Rectal smooth muscle tissue (tissue), 1 donor: ENCODE results near the gene UNC79.

ENCODE experiments used
- H3K27ac ChIP-seq: one replicate; pipeline ENCODE4 v1.7.0; 2013; ENCODE audit warnings: low read depth, low read length, inconsistent platforms
- H3K27me3 ChIP-seq: one replicate; pipeline ENCODE4 v1.7.0; 2013; ENCODE audit warnings: low read length; ENCODE audit not compliant: control insufficient read depth, insufficient read depth
- H3K36me3 ChIP-seq: one replicate; pipeline ENCODE4 v1.7.0; 2013; ENCODE audit warnings: low read length; ENCODE audit not compliant: control insufficient read depth, insufficient read depth
- H3K4me1 ChIP-seq: one replicate; pipeline ENCODE4 v1.7.0; 2013; ENCODE audit warnings: low read length; ENCODE audit not compliant: control insufficient read depth, insufficient read depth
- H3K4me3 ChIP-seq: one replicate; pipeline ENCODE4 v1.7.0; 2013; ENCODE audit warnings: low read length
- H3K9ac ChIP-seq: one replicate; pipeline ENCODE4 v1.7.0; 2013; ENCODE audit warnings: low read length

The UNC79 gene

DNA sequence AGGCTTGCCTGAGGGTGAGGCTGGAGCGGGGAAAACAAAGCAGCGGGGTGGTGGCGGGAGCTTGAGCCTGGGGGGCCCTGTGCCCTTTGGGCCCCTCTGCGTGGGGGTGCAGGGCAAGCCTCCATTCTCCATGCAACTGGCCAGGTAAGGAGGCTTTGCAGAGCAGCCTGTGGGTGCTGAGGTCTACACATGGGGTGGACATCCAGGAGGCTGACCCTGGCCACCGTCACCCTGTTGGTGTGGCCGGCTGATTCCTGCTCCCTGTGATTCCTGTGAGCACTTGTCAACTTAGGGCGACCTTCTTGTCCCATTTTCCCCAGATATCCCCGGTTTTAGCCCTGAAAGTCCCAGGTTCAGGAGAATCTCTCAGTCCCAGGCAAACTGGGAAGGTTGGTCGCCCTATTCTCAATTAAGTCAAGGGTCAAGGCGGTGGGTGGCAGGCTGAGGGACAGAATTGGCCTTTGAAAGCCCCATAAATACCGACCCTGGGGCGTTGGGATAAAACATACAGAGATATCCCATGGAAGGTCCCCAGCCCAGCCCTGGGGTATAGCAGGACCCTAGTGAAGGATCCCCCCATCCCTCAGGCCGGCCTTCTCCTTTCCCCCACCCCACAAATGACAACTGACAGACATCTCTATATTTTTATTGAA, 287.1 kb downstream of the UNC79 start:
- no peak overlapping the region for H3K4me3 ChIP-seq
- no peaks in the 10 kb centered on the region for H3K4me1 ChIP-seq
- no peak overlapping the region for H3K9ac ChIP-seq
- H3K36me3 ChIP-seq = no peaks in the 10 kb centered on the region
- no peaks in the 10 kb centered on the region for H3K27me3 ChIP-seq
- no peak overlapping the region for H3K27ac ChIP-seq

DNA sequence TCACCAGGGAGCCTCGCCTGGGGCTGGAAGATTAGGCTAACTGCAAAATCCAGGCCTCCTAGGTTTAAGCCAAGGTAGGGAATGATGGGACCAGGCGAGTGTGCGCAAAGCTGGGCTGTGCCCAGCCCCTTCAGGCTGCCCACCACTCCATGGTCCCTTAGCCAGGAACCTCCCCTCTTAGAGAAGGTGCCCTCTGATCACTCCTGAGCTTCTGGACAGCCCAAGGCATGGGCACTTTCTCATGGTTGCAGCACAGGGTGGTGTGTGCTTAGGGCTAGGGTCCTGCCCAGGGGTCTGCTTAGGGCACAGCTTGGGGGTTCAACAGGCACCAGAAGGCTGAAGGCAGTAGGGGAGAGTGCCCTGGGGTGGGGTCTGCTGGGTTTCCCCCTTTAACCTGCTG, 288.5 kb downstream of the UNC79 start:
- no peak overlapping the region for H3K27ac ChIP-seq
- H3K36me3 ChIP-seq = no peaks in the 10 kb centered on the region
- H3K9ac ChIP-seq = no peak overlapping the region
- H3K4me3 ChIP-seq = no peak overlapping the region
- H3K27me3 ChIP-seq = no peaks in the 10 kb centered on the region
- H3K4me1 ChIP-seq = no peaks in the 10 kb centered on the region

DNA sequence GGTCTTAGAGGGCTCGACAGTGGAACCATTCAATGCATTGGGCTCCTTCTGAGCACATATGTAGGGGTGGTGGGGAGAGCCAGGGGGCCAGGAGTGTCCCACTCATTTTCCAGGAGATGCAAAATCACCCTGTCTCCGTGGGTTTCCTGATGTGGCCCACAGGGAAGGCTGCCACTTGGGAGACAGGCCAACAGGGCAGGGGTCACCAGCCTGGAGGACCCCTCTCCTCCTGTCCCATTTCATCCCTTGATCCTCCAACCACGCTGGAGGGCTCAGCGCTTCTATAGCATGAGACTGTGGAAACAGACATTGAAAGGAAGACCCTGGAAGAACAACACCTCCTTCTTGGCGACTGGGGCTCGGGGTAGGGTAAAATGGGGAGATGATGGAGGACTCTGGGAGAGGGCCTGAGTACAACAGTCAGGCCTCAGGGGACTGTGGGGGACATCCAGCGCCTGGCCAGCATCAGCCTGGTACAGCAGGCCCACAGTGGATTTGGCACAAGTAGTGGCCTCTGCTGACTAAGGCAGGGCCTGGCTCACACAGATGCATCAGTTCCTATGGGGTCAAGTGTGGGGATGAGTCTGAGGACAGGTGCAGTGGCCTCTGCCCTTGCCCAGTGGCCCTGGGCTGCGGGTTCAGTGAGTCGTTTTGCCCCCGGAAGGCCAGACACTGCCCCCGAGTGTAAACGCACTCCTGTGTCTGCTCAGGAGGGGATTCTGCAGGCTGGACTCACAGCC, 289.5 kb downstream of the UNC79 start:
- no peaks in the 10 kb centered on the region for H3K4me1 ChIP-seq
- no peaks in the 10 kb centered on the region for H3K27me3 ChIP-seq
- no peak overlapping the region for H3K27ac ChIP-seq
- H3K36me3 ChIP-seq = no peaks in the 10 kb centered on the region
- H3K9ac ChIP-seq = no peak overlapping the region
- no peak overlapping the region for H3K4me3 ChIP-seq

DNA sequence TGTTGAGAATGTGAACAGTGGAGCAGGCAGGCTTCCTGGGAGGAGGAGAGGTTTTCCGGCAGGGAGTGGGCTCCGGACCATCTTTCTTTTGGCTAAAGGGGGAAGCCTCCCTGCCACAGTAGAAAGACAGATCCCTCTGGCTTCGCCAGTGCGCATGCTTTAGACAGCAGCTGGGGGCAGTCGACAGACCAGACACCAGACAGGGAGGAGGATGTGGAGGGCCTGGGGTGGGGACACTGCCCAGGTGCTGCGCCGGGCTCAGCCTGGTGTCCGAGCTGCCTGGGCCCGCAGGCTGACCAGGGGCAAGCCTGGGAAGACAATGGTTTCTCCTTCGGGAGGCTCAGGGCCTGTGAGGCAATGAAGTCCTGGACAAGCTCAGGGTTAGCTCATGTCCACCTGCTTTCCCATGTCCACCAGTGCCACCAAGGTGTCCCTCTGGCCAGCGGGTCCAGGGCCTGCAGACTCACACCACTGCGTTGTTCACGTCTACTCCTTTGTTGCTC, 290.3 kb downstream of the UNC79 start:
- H3K4me3 ChIP-seq = no peak overlapping the region
- H3K27ac ChIP-seq = no peak overlapping the region
- no peak overlapping the region for H3K9ac ChIP-seq
- H3K27me3 ChIP-seq = no peaks in the 10 kb centered on the region
- H3K4me1 ChIP-seq = no peaks in the 10 kb centered on the region
- no peaks in the 10 kb centered on the region for H3K36me3 ChIP-seq

DNA sequence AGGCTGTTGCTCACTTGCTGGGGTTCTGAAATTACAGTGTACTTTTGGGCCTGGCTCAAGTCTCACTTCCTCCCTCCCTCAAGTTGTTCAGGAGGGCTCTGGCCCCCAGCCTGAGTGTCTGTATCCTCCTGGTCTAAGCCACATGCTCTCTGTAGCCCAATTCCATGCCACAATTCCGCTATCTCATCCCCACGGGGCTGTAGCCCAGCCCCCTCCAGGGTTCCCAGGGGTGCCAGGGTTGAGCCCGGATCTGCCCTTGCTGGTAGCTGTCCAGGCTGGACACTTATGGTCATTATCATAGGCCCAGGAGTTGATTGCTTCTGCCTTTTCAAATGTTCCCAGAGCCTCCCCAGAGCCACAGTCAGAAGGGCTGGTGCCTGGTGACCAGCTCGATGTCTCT, 292.3 kb downstream of the UNC79 start:
- Histone ChIP-seq H3K36me3 (no peaks in the 10 kb centered on the region), H3K9ac (no peak overlapping the region), H3K4me3 (no peak overlapping the region), H3K27ac (no peak overlapping the region), H3K27me3 (no peaks in the 10 kb centered on the region), H3K4me1 (no peaks in the 10 kb centered on the region)

DNA sequence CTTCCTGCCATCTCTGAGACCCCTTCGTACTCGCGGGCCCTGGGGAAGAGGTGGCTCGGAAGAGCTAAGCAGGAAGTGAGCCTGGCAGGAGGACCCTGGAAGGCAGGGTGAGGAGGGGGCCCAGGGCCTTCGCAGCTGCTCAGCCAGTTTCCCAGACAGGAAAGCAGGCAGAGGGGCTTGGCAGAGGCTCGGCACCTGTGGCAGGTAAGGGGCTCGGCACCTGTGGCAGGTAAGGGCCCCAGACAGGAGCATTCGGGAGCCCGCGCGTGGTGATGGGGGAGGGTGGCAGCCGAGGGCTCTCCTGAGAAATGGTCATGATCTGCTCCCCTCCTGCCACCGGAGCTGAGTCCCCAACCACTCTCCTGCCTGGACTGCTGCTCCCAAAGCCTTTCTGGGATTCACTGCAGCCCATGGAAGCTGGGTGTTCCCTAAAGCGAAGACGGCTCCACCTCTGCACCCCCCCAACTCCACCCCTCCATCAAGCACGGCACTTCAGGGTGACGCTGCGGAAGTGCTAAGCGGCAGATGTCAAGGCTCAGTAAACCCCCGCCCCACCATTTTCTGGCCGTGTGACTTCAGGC, 294.4 kb downstream of the UNC79 start:
- Histone ChIP-seq H3K4me1 (no peaks in the 10 kb centered on the region), H3K27ac (no peak overlapping the region), H3K9ac (no peak overlapping the region), H3K36me3 (peaks cover 2% of the 10 kb centered on the region), H3K4me3 (no peak overlapping the region), H3K27me3 (no peaks in the 10 kb centered on the region)

DNA sequence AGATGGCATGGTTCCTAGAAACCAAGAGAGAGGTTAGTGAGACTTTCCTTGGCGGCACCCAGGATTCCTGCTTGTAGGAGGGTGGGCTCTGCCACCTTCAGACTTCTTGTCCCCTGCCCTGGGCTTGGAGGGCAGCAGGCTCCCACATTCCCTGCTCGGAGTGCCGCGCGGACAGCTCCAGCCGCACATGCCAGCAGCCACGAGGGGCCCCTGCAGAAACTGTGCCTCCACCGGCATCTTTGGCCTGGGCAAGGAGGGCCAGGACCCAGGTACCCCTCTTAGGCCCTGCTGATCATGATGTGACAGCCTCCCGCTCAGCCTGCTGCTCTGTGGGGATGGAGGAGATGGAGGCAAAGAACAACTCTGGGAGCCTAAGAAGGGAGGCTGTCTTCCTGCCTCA, 295.3 kb downstream of the UNC79 start:
- no peak overlapping the region for H3K27ac ChIP-seq
- H3K9ac ChIP-seq = no peak overlapping the region

DNA sequence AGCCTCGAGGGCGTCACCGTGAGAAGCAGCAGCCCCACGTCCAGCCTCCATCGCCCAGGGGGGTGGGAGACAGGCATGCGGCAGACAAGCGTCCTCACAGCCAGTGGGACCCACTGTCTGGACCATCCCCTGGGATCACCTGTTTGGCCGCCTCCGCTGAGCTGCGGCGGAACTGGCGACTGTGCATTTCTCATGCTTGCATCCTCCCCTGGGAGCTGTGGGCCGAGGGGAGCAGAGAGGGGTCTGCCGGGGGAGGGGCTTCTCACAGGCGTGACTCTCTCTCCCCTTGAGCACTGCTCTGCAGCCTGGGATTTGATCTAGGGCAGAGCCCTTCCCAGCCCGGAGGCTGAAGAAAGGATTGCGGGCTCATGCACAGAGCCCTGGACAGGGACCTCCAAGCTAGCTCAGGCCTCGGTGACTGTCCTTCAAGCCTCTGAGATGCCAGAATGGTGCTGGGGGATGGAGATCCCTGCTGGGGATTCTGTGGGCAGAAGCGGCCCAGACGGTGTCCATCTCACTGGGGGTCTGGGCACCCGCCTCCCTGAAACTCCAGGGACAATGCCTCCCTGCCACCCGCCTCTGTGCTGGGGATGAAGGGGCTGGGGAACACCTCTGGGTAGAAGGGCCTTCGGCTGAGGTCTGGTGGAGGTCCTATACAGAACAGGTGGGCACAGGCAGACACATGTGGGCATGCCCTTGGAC, 296.5 kb downstream of the UNC79 start:
- Histone ChIP-seq H3K36me3 (peaks cover 2% of the 10 kb centered on the region), H3K4me3 (no peak overlapping the region), H3K4me1 (no peaks in the 10 kb centered on the region), H3K27me3 (no peaks in the 10 kb centered on the region), H3K27ac (no peak overlapping the region), H3K9ac (no peak overlapping the region)

More for the DNA sequence above, 295.3 kb downstream of the UNC79 start:
- H3K36me3 ChIP-seq = peaks cover 2% of the 10 kb centered on the region
- H3K4me1 ChIP-seq = no peaks in the 10 kb centered on the region
- H3K27me3 ChIP-seq = no peaks in the 10 kb centered on the region
- H3K4me3 ChIP-seq = no peak overlapping the region

DNA sequence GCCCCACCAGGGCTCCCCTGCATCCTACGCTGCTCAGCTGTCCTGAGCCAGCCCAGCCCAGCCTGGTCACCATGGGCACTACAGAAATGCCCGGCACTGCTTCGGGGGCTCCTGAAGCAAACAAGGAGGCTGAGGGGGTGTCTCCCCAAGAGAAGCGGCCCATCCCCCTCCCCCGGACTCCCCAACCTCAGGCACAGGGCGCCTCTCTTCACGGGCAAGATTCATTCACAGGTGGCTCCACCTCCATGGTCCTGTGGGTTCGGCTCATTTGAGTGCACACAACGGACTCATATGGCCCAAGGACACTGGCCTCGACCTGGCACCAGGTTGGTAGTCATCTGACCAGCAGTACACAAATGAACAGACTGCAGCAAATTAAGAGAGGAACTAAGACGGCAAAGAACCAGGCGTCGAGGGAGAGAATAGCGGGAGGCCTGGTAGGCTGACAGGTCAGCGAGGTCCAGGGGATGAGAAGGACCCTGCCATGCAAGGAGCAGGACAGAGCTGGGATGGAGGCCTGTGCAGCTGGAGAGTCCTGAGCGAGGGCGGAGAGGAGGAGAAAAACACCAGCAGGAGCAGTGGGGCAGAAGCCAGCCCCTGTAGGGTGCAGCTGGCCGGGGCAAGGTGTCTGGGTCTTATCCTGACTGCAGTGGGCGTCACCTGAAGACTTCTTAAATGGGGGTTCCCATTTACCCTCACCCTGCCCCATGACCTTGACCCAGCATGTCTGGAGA, 297.3 kb downstream of the UNC79 start:
- H3K4me1 ChIP-seq = no peaks in the 10 kb centered on the region
- no peak overlapping the region for H3K9ac ChIP-seq
- no peak overlapping the region for H3K4me3 ChIP-seq
- no peaks in the 10 kb centered on the region for H3K27me3 ChIP-seq
- H3K27ac ChIP-seq = no peak overlapping the region
- peaks cover 2% of the 10 kb centered on the region for H3K36me3 ChIP-seq

DNA sequence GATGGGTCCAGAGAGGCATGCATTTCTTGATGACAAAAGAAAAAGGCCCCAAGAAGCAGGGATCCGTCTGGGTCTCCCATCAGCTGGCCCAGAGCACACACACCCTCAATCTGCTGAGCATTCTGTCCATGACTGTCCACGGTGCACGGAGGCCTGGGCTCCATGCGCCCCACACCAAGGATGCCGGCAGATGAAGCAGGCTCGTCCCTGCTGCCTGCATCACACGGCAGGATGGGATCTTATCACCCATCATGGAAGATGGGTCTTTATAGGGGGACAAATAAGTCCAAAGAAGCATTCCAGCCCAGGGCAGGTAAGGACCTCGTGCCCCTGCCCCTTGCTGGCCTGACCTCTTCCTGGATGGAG, 297.9 kb downstream of the UNC79 start:
- no peak overlapping the region for H3K9ac ChIP-seq
- H3K36me3 ChIP-seq = peaks cover 2% of the 10 kb centered on the region
- no peak overlapping the region for H3K4me3 ChIP-seq
- no peaks in the 10 kb centered on the region for H3K27me3 ChIP-seq
- H3K4me1 ChIP-seq = no peaks in the 10 kb centered on the region
- no peak overlapping the region for H3K27ac ChIP-seq

DNA sequence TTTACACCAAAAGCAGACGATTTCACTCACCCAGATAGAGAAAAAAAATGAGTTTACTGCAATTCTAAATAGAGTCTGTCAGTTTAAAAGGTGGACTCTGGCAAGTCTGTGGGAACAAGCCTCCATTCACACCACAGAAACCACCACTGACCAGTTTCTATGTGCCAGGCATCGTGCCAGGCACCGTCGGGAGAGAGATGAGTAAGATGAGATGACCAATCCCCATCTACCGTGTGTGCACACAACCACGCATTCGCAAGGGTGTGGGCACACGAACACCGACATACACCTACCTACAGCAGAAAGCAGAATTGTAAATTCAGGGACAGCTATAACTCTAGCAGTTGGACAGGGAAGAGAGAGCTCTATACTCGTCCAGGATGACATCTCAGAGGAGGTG, 299.3 kb downstream of the UNC79 start:
- Histone ChIP-seq H3K27me3 (no peaks in the 10 kb centered on the region), H3K9ac (no peak overlapping the region), H3K4me1 (no peaks in the 10 kb centered on the region), H3K27ac (peak overlapping the region; percentile 8), H3K36me3 (peaks cover 2% of the 10 kb centered on the region), H3K4me3 (no peak overlapping the region)

DNA sequence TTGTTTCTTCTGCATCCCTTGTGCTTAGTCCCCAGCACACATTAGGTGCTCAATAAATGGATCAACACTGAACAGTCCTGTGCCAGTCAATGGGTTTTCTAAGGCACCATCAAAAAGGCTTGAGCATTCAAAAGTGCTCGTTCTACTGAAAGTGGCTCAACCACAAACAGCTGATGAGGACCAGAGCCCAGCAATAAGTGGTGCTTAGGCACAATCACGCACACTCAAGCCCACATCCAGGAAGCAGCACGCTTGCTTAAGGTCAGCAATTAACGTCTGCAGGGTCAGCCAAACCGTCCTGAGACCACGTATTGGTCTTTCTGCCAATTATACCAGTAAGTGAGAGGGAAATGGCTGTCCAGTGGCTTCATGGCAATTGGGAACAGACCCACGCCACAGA, 301.0 kb downstream of the UNC79 start:
- Histone ChIP-seq H3K36me3 (peaks cover 2% of the 10 kb centered on the region), H3K27me3 (no peaks in the 10 kb centered on the region), H3K27ac (no peak overlapping the region), H3K4me1 (no peaks in the 10 kb centered on the region), H3K9ac (no peak overlapping the region), H3K4me3 (no peak overlapping the region)
